A549 (cell line): ENCODE data around the gene SV2A. TPM values are rescaled to one million over a fixed set of nuclear protein-coding genes. Genes with fewer than 3 reads are reported as not detected.
"Not testable (repeated sequence)": the region's sequence is repeated elsewhere in the genome, so short reads cannot be mapped to it uniquely, and the experiment has no call there.

Source experiments
- ATAC-seq, 2 experiments: fragments of 200-7000 bp in 1 of 2; fragments of >200 bp in 1 of 2; cut with Nextera tagmentation in 1 of 2; cut with Tn5 transposase in 1 of 2; 3 replicates each; pipeline versions ENCODE4 v1.8.0 to v1.9.1; 2018 to 2020; ENCODE audit warnings: mild to moderate bottlenecking in 1 of 2, moderate library complexity in 1 of 2
- CTCF ChIA-PET: fragments of 300-600 bp; sonication (Branson Sonifier 250); formaldehyde crosslinking; extraction: SDS; loops from one replicate; lab custom pipeline; 2021; ENCODE audit warnings: antibody characterized with exemption, inconsistent platforms; lab: Yijun Ruan, JAX
- POLR2A ChIA-PET: fragments of 350-600 bp; formaldehyde crosslinking; extraction: SDS; loops from one replicate; lab custom pipeline; 2021; ENCODE audit warnings: antibody characterized with exemption, inconsistent platforms; lab: Yijun Ruan, JAX
- DNase-seq, 2 experiments: peaks; one replicate each; pipeline versions ENCODE4 v3.0.0 to v3.0.0-alpha.2; 2011 to 2016; ENCODE audit warnings: low read depth in 1 of 2, low spot score in 1 of 2
- FAIRE-seq: peaks from 2 replicates; lab custom pipeline; 2011; peaks lifted over from hg19 to GRCh38; lab: Jason Lieb, UNC
- H3K27ac ChIP-seq, 2 experiments: fragments of >200 bp; sonication (Bioruptor Twin); formaldehyde crosslinking; 3 replicates each; pipeline ENCODE4 v1.5.1; 2016 to 2017
- H3K4me1 ChIP-seq: fragments of >200 bp; sonication (Bioruptor Twin); formaldehyde crosslinking; 3 replicates; pipeline ENCODE4 v1.6.1; 2016
- H3K4me2 ChIP-seq: fragments of >200 bp; sonication (Bioruptor Twin); formaldehyde crosslinking; 3 replicates; pipeline ENCODE4 v1.6.1; 2016
- H3K4me3 ChIP-seq: fragments of >200 bp; sonication (Bioruptor Twin); formaldehyde crosslinking; 3 replicates; pipeline ENCODE4 v1.5.1; 2016
- H3K9me3 ChIP-seq: fragments of >200 bp; sonication (Bioruptor Twin); formaldehyde crosslinking; 3 replicates; pipeline ENCODE4 v1.6.1; 2016
- WGBS: methylation state at CpG from one replicate; pipeline ENCODE4 v1.1.6; 2017; ENCODE audit errors: missing lambda C conversion rate; 5-methylcytosine and 5-hydroxymethylcytosine counted together
- polyA plus RNA-seq, 4 experiments: library from polyadenylated mRNA; depleted of rRNA in 3 of 4; stranded (reverse); fragments of >200 nt; fragmentation: RNase III in 1 of 4; extraction: RNeasy Plus Mini Kit Qiagen cat#74134 plus additional on column Dnase treatment in 1 of 4; gene quantifications; 2 replicates in 3 of 4; 3 replicates in 1 of 4; pipeline ENCODE4 v1.2.3, GENCODE V29; 2011 to 2017

SV2A gene
- polyA plus RNA-seq, 2 of the 4 experiments (the other 2 are of a cell fraction) = 0.05 to 0.13 TPM

GRCh38 chr1:149860684-149861496, 56.8 kb downstream of the SV2A start:
- DNase-seq, FAIRE-seq, H3K4me1 ChIP-seq, H3K27ac ChIP-seq, H3K4me3 ChIP-seq, CTCF ChIA-PET, POLR2A ChIA-PET, H3K4me2 ChIP-seq, H3K9me3 ChIP-seq: not testable (repeated sequence)
- ATAC-seq = peak; percentile 80 to 84
- no CpG with 5 or more reads among the region's 55 CpGs for WGBS

- DNase-seq, H3K4me1 ChIP-seq, H3K9me3 ChIP-seq, FAIRE-seq, CTCF ChIA-PET, H3K27ac ChIP-seq, H3K4me2 ChIP-seq, H3K4me3 ChIP-seq, POLR2A ChIA-PET: not testable (repeated sequence)
- ATAC-seq = peak in 1 of 2 experiments; percentile 3; a peak in 3 of 6 replicates
- WGBS = no CpG with 5 or more reads among the region's 15 CpGs
These were observed 57.4 kb downstream of the SV2A start for GRCh38 chr1:149860271-149860670.

Other genes starting within 250 kb of the SV2A start
- gene FCGR1A, start 135.2 kb downstream of the SV2A start, polyA plus RNA-seq (2011; rRNA removed) = not detected in 2 replicates
- gene FCGR1A, start 135.2 kb downstream of the SV2A start, polyA plus RNA-seq (2017; fragmentation: RNase III; extraction: RNeasy Plus Mini Kit Qiagen cat#74134 plus additional on column Dnase treatment) = not detected in 3 replicates
- gene BOLA1, start 18.3 kb downstream of the SV2A start, polyA plus RNA-seq (2011; rRNA removed) = 26.7 and 27.5 TPM in 2 replicates
- gene BOLA1, start 18.3 kb downstream of the SV2A start, polyA plus RNA-seq (2017; fragmentation: RNase III; extraction: RNeasy Plus Mini Kit Qiagen cat#74134 plus additional on column Dnase treatment) = 22.8 to 25.4 TPM (median 23.7 TPM) in 3 replicates
- gene SF3B4, start 10.0 kb upstream of the SV2A start, polyA plus RNA-seq (2011; rRNA removed) = 71.2 and 95.1 TPM in 2 replicates
- 92.3 to 97.7 TPM (median 94.6 TPM) in 3 replicates for gene SF3B4, start 10.0 kb upstream of the SV2A start, polyA plus RNA-seq (2017; fragmentation: RNase III; extraction: RNeasy Plus Mini Kit Qiagen cat#74134 plus additional on column Dnase treatment)
- gene MTMR11, start 19.0 kb upstream of the SV2A start, polyA plus RNA-seq (2011; rRNA removed) = 31.2 and 34.8 TPM in 2 replicates
- 10.9 to 16.2 TPM (median 14.5 TPM) in 3 replicates for gene MTMR11, start 19.0 kb upstream of the SV2A start, polyA plus RNA-seq (2017; fragmentation: RNase III; extraction: RNeasy Plus Mini Kit Qiagen cat#74134 plus additional on column Dnase treatment)
- gene OTUD7B, start 92.9 kb upstream of the SV2A start, polyA plus RNA-seq (2011; rRNA removed) = 12.1 and 13.0 TPM in 2 replicates
- gene OTUD7B, start 92.9 kb upstream of the SV2A start, polyA plus RNA-seq (2017; fragmentation: RNase III; extraction: RNeasy Plus Mini Kit Qiagen cat#74134 plus additional on column Dnase treatment) = 6.9 to 8.0 TPM (median 8.0 TPM) in 3 replicates
- gene VPS45, start 149.9 kb upstream of the SV2A start, polyA plus RNA-seq (2011; rRNA removed) = 45.0 and 49.7 TPM in 2 replicates
- 22.1 to 26.5 TPM (median 22.6 TPM) in 3 replicates for gene VPS45, start 149.9 kb upstream of the SV2A start, polyA plus RNA-seq (2017; fragmentation: RNase III; extraction: RNeasy Plus Mini Kit Qiagen cat#74134 plus additional on column Dnase treatment)
- gene PLEKHO1, start 232.1 kb upstream of the SV2A start, polyA plus RNA-seq (2011; rRNA removed) = 2.5 and 2.6 TPM in 2 replicates
- gene PLEKHO1, start 232.1 kb upstream of the SV2A start, polyA plus RNA-seq (2017; fragmentation: RNase III; extraction: RNeasy Plus Mini Kit Qiagen cat#74134 plus additional on column Dnase treatment) = 4.1 to 5.5 TPM (median 4.9 TPM) in 3 replicates